Measurements from ENCODE around the gene DLGAP4.

The DLGAP4 gene

GRCh38 chr20:36447101-36447500 lies 141.0 kb downstream of the DLGAP4 start:
- DNase-seq (ENCODE audit: low read depth in 2 of 2) = no peak

GRCh38 chr20:36449663-36450062 lies 143.5 kb downstream of the DLGAP4 start:
- DNase-seq (ENCODE audit: low read depth in 2 of 2) = no peak

GRCh38 chr20:36454332-36454697 lies 148.2 kb downstream of the DLGAP4 start:
- no peak for DNase-seq (ENCODE audit: low read depth in 2 of 2)

GRCh38 chr20:36454698-36455427 lies 148.7 kb downstream of the DLGAP4 start:
- no peak for DNase-seq (ENCODE audit: low read depth in 2 of 2)

GRCh38 chr20:36455972-36456625 lies 150.0 kb downstream of the DLGAP4 start:
- no peak for DNase-seq (ENCODE audit: low read depth in 2 of 2)

- peak; percentile 79 to 90 for DNase-seq (ENCODE audit: low read depth in 2 of 2)
Observed at GRCh38 chr20:36460648-36461599, 154.8 kb downstream of the DLGAP4 start.

- DNase-seq (ENCODE audit: low read depth in 2 of 2) = peak in 1 of 2 donors; percentile 23
Observed at GRCh38 chr20:36461600-36462439, 155.7 kb downstream of the DLGAP4 start.

- DNase-seq (ENCODE audit: low read depth in 2 of 2) = no peak
Observed at GRCh38 chr20:36462440-36463211, 156.5 kb downstream of the DLGAP4 start.

DNA sequence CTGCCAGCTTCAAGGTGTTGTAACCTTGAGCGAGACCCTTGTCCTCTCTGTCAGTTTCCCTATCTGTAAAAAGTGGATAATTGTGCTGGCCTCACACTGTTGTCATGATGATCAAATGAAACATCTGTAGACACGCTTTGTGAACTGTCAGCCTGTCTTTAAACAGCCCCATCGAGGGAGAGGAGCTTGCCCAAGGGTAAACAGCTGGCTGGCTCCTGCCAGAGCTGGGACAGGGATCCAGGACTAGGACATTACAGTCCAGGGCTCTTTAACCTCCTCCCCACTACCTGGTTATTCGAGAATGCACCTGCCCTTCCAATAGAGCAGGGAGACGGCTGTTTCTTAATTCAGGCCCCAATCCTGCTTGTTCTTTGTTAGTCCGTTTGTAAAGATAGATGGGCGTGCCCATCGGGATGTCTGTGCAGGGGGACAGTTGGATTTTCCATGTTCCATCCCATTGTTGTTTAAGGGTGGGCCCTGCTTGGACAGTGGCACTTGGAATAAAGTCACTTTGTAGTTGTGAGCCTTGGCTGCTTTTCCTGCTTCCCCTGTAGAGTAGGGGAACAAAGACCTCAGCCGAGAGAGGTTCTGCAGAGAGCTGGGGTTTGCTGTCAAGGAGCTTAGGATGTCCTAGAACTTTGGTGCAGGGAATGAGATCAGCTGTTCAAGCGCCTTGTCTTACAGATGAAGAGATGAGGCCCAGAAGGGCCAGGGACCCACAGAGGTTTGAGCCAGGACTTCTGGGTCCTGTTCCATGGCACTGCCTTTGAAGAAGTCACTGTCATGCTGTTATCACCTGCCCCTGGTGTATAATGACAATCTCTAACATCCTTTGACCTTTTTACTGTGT lies 157.3 kb downstream of the DLGAP4 start:
- DNase-seq (ENCODE audit: low read depth in 2 of 2) = no peak

DNA sequence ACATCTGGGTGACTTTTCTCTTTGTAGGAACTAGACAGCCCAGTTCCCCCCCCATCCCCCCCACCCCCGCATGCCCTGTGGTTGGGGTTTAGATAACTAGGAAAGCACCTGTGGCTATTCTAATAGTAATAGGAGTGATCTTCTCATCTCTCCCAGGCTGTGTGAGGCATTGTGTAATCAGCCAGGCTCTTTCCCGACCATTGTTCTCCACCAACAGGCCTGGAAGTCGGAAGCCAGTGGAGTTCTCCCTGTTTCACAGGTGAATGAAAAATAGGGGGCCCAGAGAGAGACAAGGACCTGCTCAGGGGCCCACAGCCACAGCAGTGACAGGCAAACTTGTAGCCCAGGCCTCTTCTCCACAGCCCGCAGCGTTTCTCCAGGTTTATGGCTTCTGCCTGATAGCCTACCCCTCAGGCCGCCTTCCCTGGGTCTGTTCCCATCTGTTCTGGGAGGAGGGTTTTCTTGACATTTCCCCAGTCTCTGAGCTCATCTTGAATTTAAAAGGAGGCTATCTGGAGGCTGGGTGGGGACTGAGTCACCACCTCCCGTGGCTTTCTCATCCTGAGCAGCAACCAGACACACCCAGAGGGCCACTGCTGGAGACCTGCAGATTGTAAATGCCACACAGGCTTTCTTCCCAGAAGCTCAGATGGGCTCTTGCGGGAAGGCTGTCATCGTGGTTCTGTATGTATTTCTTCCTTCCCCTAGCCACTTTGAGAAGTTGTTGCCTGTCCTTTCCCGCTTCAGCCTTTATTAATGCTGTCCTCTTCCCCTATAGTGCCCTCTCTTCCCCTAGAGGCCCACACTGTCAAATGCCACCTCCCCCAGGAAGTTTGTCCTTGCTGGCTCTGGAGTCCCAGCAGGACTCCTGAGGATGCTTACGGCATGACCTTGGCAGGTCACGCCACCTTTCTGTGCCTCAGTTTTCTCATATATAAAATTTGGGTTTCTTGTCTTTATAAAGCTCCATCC lies 159.3 kb downstream of the DLGAP4 start:
- DNase-seq (ENCODE audit: low read depth in 2 of 2) = peak in 1 of 2 donors; percentile 41

GRCh38 chr20:36466089-36466488 lies 159.9 kb downstream of the DLGAP4 start:
- no peak for DNase-seq (ENCODE audit: low read depth in 2 of 2)

- DNase-seq (ENCODE audit: low read depth in 2 of 2) = no peak
Observed at GRCh38 chr20:36467076-36467999, 161.2 kb downstream of the DLGAP4 start.

DNA sequence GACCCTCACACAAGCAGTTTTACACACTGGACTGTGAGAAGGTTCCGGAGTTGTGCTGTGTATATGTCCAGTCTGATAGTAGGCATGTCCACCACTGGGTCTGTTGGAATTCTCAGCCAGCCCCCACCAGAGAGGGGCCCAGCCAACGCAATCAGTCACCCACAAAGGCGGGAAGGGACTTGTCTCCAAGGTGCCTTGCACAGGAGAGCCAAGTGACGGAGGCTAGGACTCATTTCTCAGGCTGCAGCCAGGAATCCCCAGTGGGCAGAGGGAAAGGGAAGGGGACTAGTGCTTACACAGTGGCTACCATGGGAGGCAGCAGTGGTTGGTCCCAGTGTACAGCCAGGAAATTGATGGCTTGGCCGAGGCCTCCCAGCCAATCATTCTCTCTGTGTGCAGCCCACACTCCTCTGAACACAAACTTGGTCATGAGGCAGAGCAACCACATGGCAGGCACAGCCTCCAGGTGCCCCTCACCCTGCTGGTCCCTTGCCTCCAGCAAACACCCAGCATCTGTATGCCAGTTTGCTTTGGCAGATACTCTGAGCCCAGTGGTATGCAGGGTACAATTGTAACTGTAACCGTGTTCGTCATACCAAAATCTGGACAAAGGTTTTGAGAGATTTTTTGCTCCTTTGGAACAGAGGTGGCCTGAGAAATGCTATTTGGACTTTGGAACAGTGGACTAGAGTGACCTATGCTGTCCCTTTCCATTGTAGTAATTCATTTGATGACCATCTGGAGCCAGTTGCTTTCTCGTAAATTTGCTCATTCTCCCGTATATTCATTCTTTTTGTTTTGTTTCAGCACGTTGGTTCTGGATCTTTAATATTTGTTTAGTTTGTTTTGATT lies 162.2 kb downstream of the DLGAP4 start:
- DNase-seq (ENCODE audit: low read depth in 2 of 2) = no peak

DNA sequence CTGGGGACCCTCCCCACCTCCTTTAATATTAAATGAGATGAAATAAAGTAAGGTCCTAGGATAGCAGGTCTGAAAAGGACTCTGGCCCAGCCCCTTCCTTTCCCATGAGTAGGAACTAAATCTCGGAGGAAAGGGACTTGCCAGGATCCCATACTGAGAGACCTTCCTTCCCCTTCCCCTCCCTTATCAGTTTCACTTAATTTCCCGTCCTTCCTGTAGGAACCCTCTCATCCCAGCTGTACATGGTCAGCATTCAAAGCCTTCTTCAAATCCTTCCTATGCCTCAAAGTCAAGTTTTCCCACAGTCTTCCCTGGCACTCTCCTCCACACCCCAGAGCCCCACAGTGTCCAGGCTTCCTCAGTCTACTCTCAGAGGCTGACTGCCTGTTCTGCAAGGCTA lies 163.8 kb downstream of the DLGAP4 start:
- DNase-seq (ENCODE audit: low read depth in 2 of 2) = no peak

GRCh38 chr20:36471885-36472636 lies 165.9 kb downstream of the DLGAP4 start:
- no peak for DNase-seq (ENCODE audit: low read depth in 2 of 2)

- no peak for DNase-seq (ENCODE audit: low read depth in 2 of 2)
Observed at GRCh38 chr20:36472637-36473090, 166.5 kb downstream of the DLGAP4 start.
